H9 (cell line): ENCODE measurements around the gene LILRA1. TPM values are rescaled to one million over a fixed set of nuclear protein-coding genes. Genes with fewer than 3 reads are reported as not detected.
"Not testable (repeated sequence)": the region's sequence is repeated elsewhere in the genome, so short reads cannot be mapped to it uniquely, and the experiment has no call there.

Experiments
- DNase-seq: peaks from one replicate; pipeline ENCODE4 v3.0.0-alpha.2; 2017
- H2AFZ ChIP-seq: one replicate; pipeline ENCODE4 v1.6.1; 2013; ENCODE audit warnings: mild to moderate bottlenecking, low read length, control low read depth, moderate library complexity
- H2AK5ac ChIP-seq: 2 replicates; pipeline ENCODE4 v1.6.1; 2013; ENCODE audit warnings: low read length, control low read depth, mixed read lengths; ENCODE audit not compliant: insufficient read length
- H2BK120ac ChIP-seq: one replicate; pipeline ENCODE4 v1.6.1; 2013; ENCODE audit warnings: low read depth, mild to moderate bottlenecking, low read length, control low read depth, inconsistent platforms; ENCODE audit not compliant: poor library complexity, severe bottlenecking
- H2BK12ac ChIP-seq: 2 replicates; pipeline ENCODE4 v1.6.1; 2013; ENCODE audit warnings: low read length, control low read depth, mixed read lengths, low read depth; ENCODE audit not compliant: insufficient read length
- H2BK15ac ChIP-seq: 2 replicates; pipeline ENCODE4 v1.6.1; 2013; ENCODE audit warnings: low read depth, low read length, control low read depth
- H2BK20ac ChIP-seq: one replicate; pipeline ENCODE4 v1.6.1; 2013; ENCODE audit warnings: low read depth, mild to moderate bottlenecking, low read length, control low read depth, inconsistent platforms; ENCODE audit not compliant: poor library complexity, severe bottlenecking
- H2BK5ac ChIP-seq: 2 replicates; pipeline ENCODE4 v1.6.1; 2013; ENCODE audit warnings: low read length, control low read depth, mixed read lengths; ENCODE audit not compliant: insufficient read length
- H3K14ac ChIP-seq: 2 replicates; pipeline ENCODE4 v1.6.1; 2013; ENCODE audit warnings: low read length, control low read depth; ENCODE audit not compliant: insufficient read depth
- H3K18ac ChIP-seq: 2 replicates; pipeline ENCODE4 v1.6.1; 2013; ENCODE audit warnings: low read depth, mild to moderate bottlenecking, mixed read lengths, low read length, control low read depth; ENCODE audit not compliant: insufficient read length
- H3K23ac ChIP-seq: 2 replicates; pipeline ENCODE4 v1.6.1; 2013; ENCODE audit warnings: low read length, control low read depth, mixed read lengths, low read depth; ENCODE audit not compliant: insufficient read length
- H3K23me2 ChIP-seq: 2 replicates; pipeline ENCODE4 v1.6.1; 2013; ENCODE audit warnings: low read depth, mild to moderate bottlenecking, mixed read lengths, low read length, control low read depth; ENCODE audit not compliant: insufficient read length, poor library complexity, severe bottlenecking
- H3K27ac ChIP-seq: 2 replicates; pipeline ENCODE4 v1.5.1; 2013; ENCODE audit warnings: low read length, control low read depth, mixed read lengths, low read depth; ENCODE audit not compliant: insufficient read length
- H3K27me3 ChIP-seq: 2 replicates; pipeline ENCODE4 v1.6.1; 2013; ENCODE audit warnings: low read length, control low read depth, inconsistent platforms; ENCODE audit not compliant: insufficient read depth
- H3K4ac ChIP-seq: 2 replicates; pipeline ENCODE4 v1.6.1; 2013; ENCODE audit warnings: low read depth, mild to moderate bottlenecking, control low read depth, inconsistent platforms, low read length, moderate library complexity
- H3K4me1 ChIP-seq: 2 replicates; pipeline ENCODE4 v1.6.1; 2013; ENCODE audit warnings: low read length, control low read depth, inconsistent platforms; ENCODE audit not compliant: insufficient read depth
- H3K4me2 ChIP-seq: 2 replicates; pipeline ENCODE4 v1.6.1; 2013; ENCODE audit warnings: low read length, control low read depth, mixed read lengths; ENCODE audit not compliant: insufficient read length, insufficient read depth
- H3K56ac ChIP-seq: 2 replicates; pipeline ENCODE4 v1.6.1; 2013; ENCODE audit warnings: low read depth, mild to moderate bottlenecking, mixed read lengths, low read length, control low read depth; ENCODE audit not compliant: insufficient read length
- H3K79me1 ChIP-seq: 2 replicates; pipeline ENCODE4 v1.6.1; 2013; ENCODE audit warnings: low read depth, mild to moderate bottlenecking, moderate library complexity, low read length, control low read depth, inconsistent platforms; ENCODE audit not compliant: insufficient read depth, poor library complexity, severe bottlenecking
- H3K79me2 ChIP-seq: 2 replicates; pipeline ENCODE4 v1.6.1; 2013; ENCODE audit warnings: low read length, control low read depth, inconsistent platforms; ENCODE audit not compliant: insufficient read depth
- H3K9ac ChIP-seq: 2 replicates; pipeline ENCODE4 v1.6.1; 2013; ENCODE audit warnings: low read length, control low read depth, mixed read lengths; ENCODE audit not compliant: insufficient read length; ENCODE audit errors: extremely low read depth
- H3K9me3 ChIP-seq: one replicate; pipeline ENCODE4 v1.6.1; 2013; ENCODE audit warnings: low read depth, low read length, inconsistent platforms; ENCODE audit not compliant: control insufficient read depth
- H3T11ph ChIP-seq: one replicate; pipeline ENCODE4 v1.6.1; 2013; ENCODE audit warnings: mild to moderate bottlenecking, low read length, control low read depth, inconsistent platforms
- H4K20me1 ChIP-seq: one replicate; pipeline ENCODE4 v1.6.1; 2013; ENCODE audit not compliant: control insufficient read depth, insufficient read length, insufficient read depth
- H4K5ac ChIP-seq: 2 replicates; pipeline ENCODE4 v1.6.1; 2013; ENCODE audit warnings: low read depth, mild to moderate bottlenecking, mixed read lengths, low read length, control low read depth; ENCODE audit not compliant: insufficient read length
- H4K8ac ChIP-seq: replicated peaks from 2 replicates; pipeline ENCODE4 v1.6.1; 2013; ENCODE audit warnings: low read length, control low read depth, mixed read lengths, low read depth; ENCODE audit not compliant: insufficient read length
- H4K91ac ChIP-seq: 2 replicates; pipeline ENCODE4 v1.6.1; 2013; ENCODE audit warnings: low read depth, mild to moderate bottlenecking, moderate library complexity, mixed read lengths, low read length, control low read depth; ENCODE audit not compliant: insufficient read length
- H3K27ac Mint-ChIP-seq, 3 experiments: 2 replicates in 2 of 3; 3 replicates in 1 of 3; pipeline ENCODE4 v1.8.0; 2020 to 2021; ENCODE audit warnings: mixed read lengths in 3 of 3, mild to moderate bottlenecking in 1 of 3, moderate library complexity in 1 of 3
- H3K27me3 Mint-ChIP-seq: 2 replicates; pipeline ENCODE4 v1.8.0; 2021; ENCODE audit warnings: low read depth, mild to moderate bottlenecking, moderate library complexity, mixed read lengths
- H3K36me3 Mint-ChIP-seq, 3 experiments: 2 replicates in 2 of 3; 3 replicates in 1 of 3; pipeline ENCODE4 v1.8.0; 2020 to 2021; ENCODE audit warnings: low read depth in 3 of 3, mixed read lengths in 3 of 3; ENCODE audit not compliant: insufficient read depth in 1 of 3
- H3K4me1 Mint-ChIP-seq, 2 experiments: 2 replicates each; pipeline ENCODE4 v1.8.0; 2020; ENCODE audit warnings: mixed read lengths in 2 of 2
- H3K4me3 Mint-ChIP-seq, 2 experiments: 2 replicates in 1 of 2; 3 replicates in 1 of 2; pipeline ENCODE4 v1.8.0; 2020 to 2021; ENCODE audit warnings: mild to moderate bottlenecking in 2 of 2, mixed read lengths in 2 of 2, moderate library complexity in 1 of 2
- H3K9me3 Mint-ChIP-seq, 2 experiments: 2 replicates in 1 of 2; 3 replicates in 1 of 2; pipeline ENCODE4 v1.8.0; 2020; ENCODE audit warnings: mild to moderate bottlenecking in 2 of 2, mixed read lengths in 2 of 2, moderate library complexity in 1 of 2
- WGBS: extraction: QIAGEN DNeasy Blood & Tissue Kit; methylation state at CpG from one replicate; pipeline ENCODE4 v1.1.7; 2013; ENCODE audit warnings: missing lambda C conversion rate, low lambda C conversion rate, mixed read lengths; ENCODE audit not compliant: insufficient read length; ENCODE audit errors: extremely low coverage; 5-methylcytosine and 5-hydroxymethylcytosine counted together
- total RNA-seq: library from RNA; stranded (reverse); gene quantifications from 2 replicates; pipeline ENCODE4 v1.2.1, GENCODE V29; 2021

LILRA1 gene
- total RNA-seq, 1 experiment from 2014 or later = not detected

GRCh38 chr19:54624934-54625730 lies 31.7 kb downstream of the LILRA1 start:
- H2BK20ac ChIP-seq, H3K56ac ChIP-seq, H3K4me1 ChIP-seq, H2BK120ac ChIP-seq, H2BK5ac ChIP-seq, H4K91ac ChIP-seq, H3K23me2 ChIP-seq, H3K27ac Mint-ChIP-seq, H3K4ac ChIP-seq, H3K27ac ChIP-seq, H3K79me2 ChIP-seq, H2AK5ac ChIP-seq, H3K18ac ChIP-seq, H3K14ac ChIP-seq, H3K27me3 ChIP-seq, H3T11ph ChIP-seq, H2BK12ac ChIP-seq, H2AFZ ChIP-seq, H3K23ac ChIP-seq, H3K4me1 Mint-ChIP-seq, H4K8ac ChIP-seq, DNase-seq, H3K27me3 Mint-ChIP-seq, H3K9ac ChIP-seq, H3K4me3 Mint-ChIP-seq, H3K79me1 ChIP-seq, H4K20me1 ChIP-seq, H3K4me2 ChIP-seq, H4K5ac ChIP-seq, H2BK15ac ChIP-seq: not testable (repeated sequence)
- H3K9me3 Mint-ChIP-seq = peaks cover 85 to 87% of the 10 kb centered on the region in 2 experiments
- peaks cover 75% of the 10 kb centered on the region for H3K9me3 ChIP-seq
- H3K36me3 Mint-ChIP-seq = peaks cover 0 to 35% (median 23%) of the 10 kb centered on the region in 3 experiments; a peak in 5 of 7 replicates
- WGBS = no CpG with 5 or more reads among the region's 15 CpGs
